Medulla oblongata (tissue), 1 donor: ENCODE data around the gene ARMC2.
"Not testable (repeated sequence)": the region's sequence is repeated elsewhere in the genome, so short reads cannot be mapped to it uniquely, and the experiment has no call there.

Experiments used
- DNase-seq: peaks from one replicate; pipeline ENCODE4 v3.0.0-alpha.2; 2015; ENCODE audit errors: extremely low spot score

ARMC2 gene

GRCh38 chr6:108848116-108848868 is at the start of gene ARMC2:
Gene ARMC2 (plus strand): TSS chr6:108848422. CDS start chr6:108854268, 5,846 bp downstream.
- peak; percentile 94 for DNase-seq

- DNase-seq = peak; percentile 32
Measured at GRCh38 chr6:108798670-108799353, 49.4 kb upstream of the ARMC2 start.

- no peak for DNase-seq
Measured at GRCh38 chr6:108799354-108799717, 48.9 kb upstream of the ARMC2 start.

GRCh38 chr6:108799791-108800190 is 48.4 kb upstream of the ARMC2 start:
- peak; percentile 32 for DNase-seq

GRCh38 chr6:108800427-108800864 is 47.8 kb upstream of the ARMC2 start:
- peak; percentile 89 for DNase-seq

- DNase-seq = peak; percentile 52
Measured at GRCh38 chr6:108801366-108801765, 46.9 kb upstream of the ARMC2 start.

GRCh38 chr6:108803982-108804490 is 44.2 kb upstream of the ARMC2 start:
- no peak for DNase-seq

- no peak for DNase-seq
Measured at GRCh38 chr6:108804956-108805355, 43.3 kb upstream of the ARMC2 start.

GRCh38 chr6:108805611-108806167 is 42.5 kb upstream of the ARMC2 start:
- peak; percentile 19 for DNase-seq

- no peak for DNase-seq
Measured at GRCh38 chr6:108806171-108806570, 42.1 kb upstream of the ARMC2 start.

- no peak for DNase-seq
Measured at GRCh38 chr6:108806665-108807064, 41.6 kb upstream of the ARMC2 start.

- no peak for DNase-seq
Measured at GRCh38 chr6:108807928-108808327, 40.3 kb upstream of the ARMC2 start.

- no peak for DNase-seq
Measured at GRCh38 chr6:108809211-108809610, 39.0 kb upstream of the ARMC2 start.

GRCh38 chr6:108810057-108810643 is 38.1 kb upstream of the ARMC2 start:
- no peak for DNase-seq

GRCh38 chr6:108811490-108811889 is 36.7 kb upstream of the ARMC2 start:
- DNase-seq = no peak

- not testable (repeated sequence) for DNase-seq
Measured at GRCh38 chr6:108813218-108813617, 35.0 kb upstream of the ARMC2 start.

GRCh38 chr6:108817276-108817675 is 30.9 kb upstream of the ARMC2 start:
- not testable (repeated sequence) for DNase-seq

- DNase-seq = no peak
Measured at GRCh38 chr6:108820006-108820405, 28.2 kb upstream of the ARMC2 start.

- no peak for DNase-seq
Measured at GRCh38 chr6:108822401-108822800, 25.8 kb upstream of the ARMC2 start.

- no peak for DNase-seq
Measured at GRCh38 chr6:108825326-108825725, 22.9 kb upstream of the ARMC2 start.

- DNase-seq = peak; percentile 68
Measured at GRCh38 chr6:108831104-108831503, 17.1 kb upstream of the ARMC2 start.

- DNase-seq = no peak
Measured at GRCh38 chr6:108832738-108833137, 15.5 kb upstream of the ARMC2 start.
